H9 (cell line): ENCODE measurements around the gene SLC9A7. TPM values are rescaled to one million over a fixed set of nuclear protein-coding genes. Genes with fewer than 3 reads are reported as not detected.

ENCODE experiments used
- DNase-seq: peaks from one replicate; pipeline ENCODE4 v3.0.0-alpha.2; 2017
- H2AFZ ChIP-seq: one replicate; pipeline ENCODE4 v1.6.1; 2013; ENCODE audit warnings: mild to moderate bottlenecking, low read length, control low read depth, moderate library complexity
- H2AK5ac ChIP-seq: 2 replicates; pipeline ENCODE4 v1.6.1; 2013; ENCODE audit warnings: low read length, control low read depth, mixed read lengths; ENCODE audit not compliant: insufficient read length
- H2BK120ac ChIP-seq: one replicate; pipeline ENCODE4 v1.6.1; 2013; ENCODE audit warnings: low read depth, mild to moderate bottlenecking, low read length, control low read depth, inconsistent platforms; ENCODE audit not compliant: poor library complexity, severe bottlenecking
- H2BK12ac ChIP-seq: 2 replicates; pipeline ENCODE4 v1.6.1; 2013; ENCODE audit warnings: low read length, control low read depth, mixed read lengths, low read depth; ENCODE audit not compliant: insufficient read length
- H2BK15ac ChIP-seq: 2 replicates; pipeline ENCODE4 v1.6.1; 2013; ENCODE audit warnings: low read depth, low read length, control low read depth
- H2BK20ac ChIP-seq: one replicate; pipeline ENCODE4 v1.6.1; 2013; ENCODE audit warnings: low read depth, mild to moderate bottlenecking, low read length, control low read depth, inconsistent platforms; ENCODE audit not compliant: poor library complexity, severe bottlenecking
- H2BK5ac ChIP-seq: 2 replicates; pipeline ENCODE4 v1.6.1; 2013; ENCODE audit warnings: low read length, control low read depth, mixed read lengths; ENCODE audit not compliant: insufficient read length
- H3K14ac ChIP-seq: 2 replicates; pipeline ENCODE4 v1.6.1; 2013; ENCODE audit warnings: low read length, control low read depth; ENCODE audit not compliant: insufficient read depth
- H3K18ac ChIP-seq: 2 replicates; pipeline ENCODE4 v1.6.1; 2013; ENCODE audit warnings: low read depth, mild to moderate bottlenecking, mixed read lengths, low read length, control low read depth; ENCODE audit not compliant: insufficient read length
- H3K23ac ChIP-seq: 2 replicates; pipeline ENCODE4 v1.6.1; 2013; ENCODE audit warnings: low read length, control low read depth, mixed read lengths, low read depth; ENCODE audit not compliant: insufficient read length
- H3K23me2 ChIP-seq: 2 replicates; pipeline ENCODE4 v1.6.1; 2013; ENCODE audit warnings: low read depth, mild to moderate bottlenecking, mixed read lengths, low read length, control low read depth; ENCODE audit not compliant: insufficient read length, poor library complexity, severe bottlenecking
- H3K27ac ChIP-seq: 2 replicates; pipeline ENCODE4 v1.5.1; 2013; ENCODE audit warnings: low read length, control low read depth, mixed read lengths, low read depth; ENCODE audit not compliant: insufficient read length
- H3K27me3 ChIP-seq: 2 replicates; pipeline ENCODE4 v1.6.1; 2013; ENCODE audit warnings: low read length, control low read depth, inconsistent platforms; ENCODE audit not compliant: insufficient read depth
- H3K4ac ChIP-seq: 2 replicates; pipeline ENCODE4 v1.6.1; 2013; ENCODE audit warnings: low read depth, mild to moderate bottlenecking, control low read depth, inconsistent platforms, low read length, moderate library complexity
- H3K4me1 ChIP-seq: 2 replicates; pipeline ENCODE4 v1.6.1; 2013; ENCODE audit warnings: low read length, control low read depth, inconsistent platforms; ENCODE audit not compliant: insufficient read depth
- H3K4me2 ChIP-seq: 2 replicates; pipeline ENCODE4 v1.6.1; 2013; ENCODE audit warnings: low read length, control low read depth, mixed read lengths; ENCODE audit not compliant: insufficient read length, insufficient read depth
- H3K56ac ChIP-seq: 2 replicates; pipeline ENCODE4 v1.6.1; 2013; ENCODE audit warnings: low read depth, mild to moderate bottlenecking, mixed read lengths, low read length, control low read depth; ENCODE audit not compliant: insufficient read length
- H3K79me1 ChIP-seq: 2 replicates; pipeline ENCODE4 v1.6.1; 2013; ENCODE audit warnings: low read depth, mild to moderate bottlenecking, moderate library complexity, low read length, control low read depth, inconsistent platforms; ENCODE audit not compliant: insufficient read depth, poor library complexity, severe bottlenecking
- H3K79me2 ChIP-seq: 2 replicates; pipeline ENCODE4 v1.6.1; 2013; ENCODE audit warnings: low read length, control low read depth, inconsistent platforms; ENCODE audit not compliant: insufficient read depth
- H3K9ac ChIP-seq: 2 replicates; pipeline ENCODE4 v1.6.1; 2013; ENCODE audit warnings: low read length, control low read depth, mixed read lengths; ENCODE audit not compliant: insufficient read length; ENCODE audit errors: extremely low read depth
- H3K9me3 ChIP-seq: one replicate; pipeline ENCODE4 v1.6.1; 2013; ENCODE audit warnings: low read depth, low read length, inconsistent platforms; ENCODE audit not compliant: control insufficient read depth
- H3T11ph ChIP-seq: one replicate; pipeline ENCODE4 v1.6.1; 2013; ENCODE audit warnings: mild to moderate bottlenecking, low read length, control low read depth, inconsistent platforms
- H4K20me1 ChIP-seq: one replicate; pipeline ENCODE4 v1.6.1; 2013; ENCODE audit not compliant: control insufficient read depth, insufficient read length, insufficient read depth
- H4K5ac ChIP-seq: 2 replicates; pipeline ENCODE4 v1.6.1; 2013; ENCODE audit warnings: low read depth, mild to moderate bottlenecking, mixed read lengths, low read length, control low read depth; ENCODE audit not compliant: insufficient read length
- H4K8ac ChIP-seq: replicated peaks from 2 replicates; pipeline ENCODE4 v1.6.1; 2013; ENCODE audit warnings: low read length, control low read depth, mixed read lengths, low read depth; ENCODE audit not compliant: insufficient read length
- H4K91ac ChIP-seq: 2 replicates; pipeline ENCODE4 v1.6.1; 2013; ENCODE audit warnings: low read depth, mild to moderate bottlenecking, moderate library complexity, mixed read lengths, low read length, control low read depth; ENCODE audit not compliant: insufficient read length
- H3K27ac Mint-ChIP-seq, 3 experiments: 2 replicates in 2 of 3; 3 replicates in 1 of 3; pipeline ENCODE4 v1.8.0; 2020 to 2021; ENCODE audit warnings: mixed read lengths in 3 of 3, mild to moderate bottlenecking in 1 of 3, moderate library complexity in 1 of 3
- H3K27me3 Mint-ChIP-seq: 2 replicates; pipeline ENCODE4 v1.8.0; 2021; ENCODE audit warnings: low read depth, mild to moderate bottlenecking, moderate library complexity, mixed read lengths
- H3K36me3 Mint-ChIP-seq, 3 experiments: 2 replicates in 2 of 3; 3 replicates in 1 of 3; pipeline ENCODE4 v1.8.0; 2020 to 2021; ENCODE audit warnings: low read depth in 3 of 3, mixed read lengths in 3 of 3; ENCODE audit not compliant: insufficient read depth in 1 of 3
- H3K4me1 Mint-ChIP-seq, 2 experiments: 2 replicates each; pipeline ENCODE4 v1.8.0; 2020; ENCODE audit warnings: mixed read lengths in 2 of 2
- H3K4me3 Mint-ChIP-seq, 2 experiments: 2 replicates in 1 of 2; 3 replicates in 1 of 2; pipeline ENCODE4 v1.8.0; 2020 to 2021; ENCODE audit warnings: mild to moderate bottlenecking in 2 of 2, mixed read lengths in 2 of 2, moderate library complexity in 1 of 2
- H3K9me3 Mint-ChIP-seq, 2 experiments: 2 replicates in 1 of 2; 3 replicates in 1 of 2; pipeline ENCODE4 v1.8.0; 2020; ENCODE audit warnings: mild to moderate bottlenecking in 2 of 2, mixed read lengths in 2 of 2, moderate library complexity in 1 of 2
- CTCF ChIP-seq: fragments of 200-600 bp; sonication (generic); conservative IDR thresholded peaks from 3 replicates; pipeline ENCODE4 v1.8.0; 2021; ENCODE audit warnings: antibody characterized with exemption, mild to moderate bottlenecking
- WGBS: extraction: QIAGEN DNeasy Blood & Tissue Kit; methylation state at CpG from one replicate; pipeline ENCODE4 v1.1.7; 2013; ENCODE audit warnings: missing lambda C conversion rate, low lambda C conversion rate, mixed read lengths; ENCODE audit not compliant: insufficient read length; ENCODE audit errors: extremely low coverage; 5-methylcytosine and 5-hydroxymethylcytosine counted together
- total RNA-seq: library from RNA; stranded (reverse); gene quantifications from 2 replicates; pipeline ENCODE4 v1.2.1, GENCODE V29; 2021

SLC9A7 gene
- total RNA-seq, 1 experiment from 2014 or later: 5.9 TPM

- Histone ChIP-seq H2BK12ac (no peak overlapping the region), H3K4me2 (no peak overlapping the region), H3K23ac (no peak overlapping the region), H3K9ac (no peak overlapping the region), H3K4me1 (no peaks in the 10 kb centered on the region), H3K27ac (no peak overlapping the region), H3K79me2 (no peaks in the 10 kb centered on the region), H2BK20ac (no peak overlapping the region), H3K27me3 (no peaks in the 10 kb centered on the region), H3K23me2 (no peaks in the 10 kb centered on the region), H2AK5ac (no peak overlapping the region), H3K9me3 (peaks cover 15% of the 10 kb centered on the region), H4K20me1 (no peaks in the 10 kb centered on the region), H3K18ac (no peak overlapping the region), H3K79me1 (no peaks in the 10 kb centered on the region), H4K5ac (no peak overlapping the region), H3K4ac (no peak overlapping the region), H3K56ac (no peak overlapping the region), H2BK5ac (no peak overlapping the region), H3T11ph (no peak overlapping the region), H2AFZ (no peak overlapping the region), H3K14ac (no peak overlapping the region), H4K8ac (no peak overlapping the region), H4K91ac (no peak overlapping the region), H2BK120ac (no peak overlapping the region), H2BK15ac (no peak overlapping the region)
- Mint-ChIP-seq H3K27ac (no peak overlapping the region), H3K27me3 (no peaks in the 10 kb centered on the region), H3K4me3 (no peak overlapping the region), H3K4me1 (peaks cover 0 to 8% of the 10 kb centered on the region in 2 experiments; a peak in 2 of 4 replicates), H3K36me3 (peaks cover 11 to 14% (median 14%) of the 10 kb centered on the region in 3 experiments), H3K9me3 (peaks cover 60 to 66% of the 10 kb centered on the region in 2 experiments)
- DNase-seq: no peak
- WGBS: no CpG with 5 or more reads among the region's 3 CpGs
- no peak for TF ChIP-seq CTCF
These were observed 199.9 kb downstream of the SLC9A7 start for GRCh38 chrX:46559062-46559461.
